ENCODE measurements around the gene UBR4. TPM values are rescaled to one million over a fixed set of nuclear protein-coding genes. Genes with fewer than 3 reads are reported as not detected.

UBR4 gene
- total RNA-seq, 1 donor from 2014 or later: 222 TPM

GRCh38 chr1:19080721-19081120, 129.3 kb downstream of the UBR4 start:
- Histone ChIP-seq H3K9me3 (no peaks in the 10 kb centered on the region), H3K27me3 (no peaks in the 10 kb centered on the region), H3K4me1 (no peaks in the 10 kb centered on the region), H3K27ac (no peak overlapping the region), H3K4me3 (no peak overlapping the region), H3K36me3 (peaks cover 98 to 100% of the 10 kb centered on the region in 2 donors)
- TF ChIP-seq, protein P1, sequence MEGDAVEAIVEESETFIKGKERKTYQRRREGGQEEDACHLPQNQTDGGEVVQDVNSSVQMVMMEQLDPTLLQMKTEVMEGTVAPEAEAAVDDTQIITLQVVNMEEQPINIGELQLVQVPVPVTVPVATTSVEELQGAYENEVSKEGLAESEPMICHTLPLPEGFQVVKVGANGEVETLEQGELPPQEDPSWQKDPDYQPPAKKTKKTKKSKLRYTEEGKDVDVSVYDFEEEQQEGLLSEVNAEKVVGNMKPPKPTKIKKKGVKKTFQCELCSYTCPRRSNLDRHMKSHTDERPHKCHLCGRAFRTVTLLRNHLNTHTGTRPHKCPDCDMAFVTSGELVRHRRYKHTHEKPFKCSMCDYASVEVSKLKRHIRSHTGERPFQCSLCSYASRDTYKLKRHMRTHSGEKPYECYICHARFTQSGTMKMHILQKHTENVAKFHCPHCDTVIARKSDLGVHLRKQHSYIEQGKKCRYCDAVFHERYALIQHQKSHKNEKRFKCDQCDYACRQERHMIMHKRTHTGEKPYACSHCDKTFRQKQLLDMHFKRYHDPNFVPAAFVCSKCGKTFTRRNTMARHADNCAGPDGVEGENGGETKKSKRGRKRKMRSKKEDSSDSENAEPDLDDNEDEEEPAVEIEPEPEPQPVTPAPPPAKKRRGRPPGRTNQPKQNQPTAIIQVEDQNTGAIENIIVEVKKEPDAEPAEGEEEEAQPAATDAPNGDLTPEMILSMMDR (IDR thresholded peaks at IDR 0.05): no peak
- no peak for DNase-seq (ENCODE audit: low spot score in 2 of 2)
- intact Hi-C loops (cut with DNase I): no loop called here

- H3K9me3 ChIP-seq: no peaks in the 10 kb centered on the region
- H3K27ac ChIP-seq: no peak overlapping the region
- no peak for DNase-seq (ENCODE audit: low spot score in 2 of 2)
- TF ChIP-seq, protein P1 (IDR thresholded peaks at IDR 0.05): no peak
- H3K4me1 ChIP-seq: peaks cover 4 to 5% of the 10 kb centered on the region in 2 donors
- no peaks in the 10 kb centered on the region for H3K27me3 ChIP-seq
- H3K4me3 ChIP-seq: no peak overlapping the region
- peaks cover 98 to 100% of the 10 kb centered on the region in 2 donors for H3K36me3 ChIP-seq
- intact Hi-C loops (cut with DNase I): loop anchor here (5.0 kb wide), 2 partner anchors 158 to 173 kb away; no protein-coding TSS in a partner anchor
Observed at GRCh38 chr1:19079541-19080472, 130.3 kb downstream of the UBR4 start.

DNA sequence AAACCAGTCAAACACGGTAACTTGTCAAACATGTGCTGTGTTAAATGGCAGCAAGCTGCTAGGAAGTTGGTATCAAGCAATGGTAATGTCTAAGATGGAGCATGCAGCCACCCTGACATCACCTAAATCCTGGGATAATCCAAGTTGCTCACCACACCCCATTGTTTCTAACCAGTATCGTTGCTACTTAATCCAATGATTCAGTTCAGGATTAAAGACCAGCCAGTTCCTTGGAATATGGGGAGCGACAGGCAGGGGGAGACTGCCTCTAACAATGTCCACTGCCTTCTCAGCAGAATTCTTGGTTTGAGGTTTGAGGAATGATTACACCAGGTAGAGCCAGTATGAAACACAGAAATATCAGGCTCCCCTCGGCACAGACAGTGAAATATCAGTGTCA, 131.5 kb downstream of the UBR4 start:
- intact Hi-C loops (cut with DNase I): loop anchor here (5.0 kb wide), 2 partner anchors 156 to 171 kb away; no protein-coding TSS in a partner anchor
- Histone ChIP-seq H3K27ac (no peak overlapping the region), H3K36me3 (peaks cover 97 to 100% of the 10 kb centered on the region in 2 donors), H3K4me3 (no peak overlapping the region), H3K9me3 (no peaks in the 10 kb centered on the region), H3K4me1 (peaks cover 4 to 9% of the 10 kb centered on the region in 2 donors), H3K27me3 (no peaks in the 10 kb centered on the region)
- TF ChIP-seq, protein P1 (IDR thresholded peaks at IDR 0.05): no peak
- DNase-seq (ENCODE audit: low spot score in 2 of 2): no peak

DNA sequence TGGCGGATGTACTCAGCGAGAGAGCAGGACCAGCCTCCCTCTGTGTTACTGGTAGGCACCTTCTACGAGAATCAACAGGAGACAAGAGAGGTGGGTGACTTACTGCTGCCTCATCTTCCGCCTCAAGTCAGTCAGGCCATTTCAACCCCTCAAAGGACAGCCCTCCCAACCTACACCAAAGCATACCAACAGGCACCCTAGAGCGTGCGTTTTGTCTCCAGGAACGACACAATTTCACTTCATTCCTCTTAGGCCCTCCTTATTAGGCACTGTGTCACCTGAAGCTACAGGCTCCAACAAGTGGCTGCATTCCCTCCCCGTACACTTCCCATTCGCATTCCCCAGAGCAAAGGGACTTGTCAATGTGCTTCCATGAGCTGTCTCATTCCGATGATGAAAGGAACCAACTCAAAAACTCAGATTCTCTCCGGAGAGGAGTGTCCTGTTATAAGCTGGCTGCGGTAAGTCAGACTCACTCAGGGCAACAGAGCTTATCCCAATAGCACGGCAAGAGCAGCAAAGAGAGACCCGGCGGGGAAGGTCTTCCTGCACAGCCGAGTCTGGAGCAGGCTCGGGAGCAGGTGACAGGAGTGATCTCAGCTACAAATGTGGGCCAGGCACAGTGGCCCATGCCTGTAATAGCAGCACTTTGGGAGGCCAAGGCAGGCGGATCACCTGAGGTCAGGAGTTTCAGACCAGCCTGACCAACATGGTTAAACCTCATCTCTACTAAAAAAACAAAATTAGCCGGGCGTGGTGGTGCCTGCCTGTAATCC, 133.0 kb downstream of the UBR4 start:
- Histone ChIP-seq H3K36me3 (peaks cover 82 to 96% of the 10 kb centered on the region in 2 donors), H3K4me3 (no peak overlapping the region), H3K27me3 (no peaks in the 10 kb centered on the region), H3K9me3 (no peaks in the 10 kb centered on the region), H3K27ac (no peak overlapping the region), H3K4me1 (peaks cover 4 to 11% of the 10 kb centered on the region in 2 donors)
- TF ChIP-seq, protein P1 (IDR thresholded peaks at IDR 0.05): no peak
- intact Hi-C loops (cut with DNase I): loop anchor here (5.0 kb wide), 2 partner anchors 155 to 170 kb away; no protein-coding TSS in a partner anchor
- no peak for DNase-seq (ENCODE audit: low spot score in 2 of 2)

DNA sequence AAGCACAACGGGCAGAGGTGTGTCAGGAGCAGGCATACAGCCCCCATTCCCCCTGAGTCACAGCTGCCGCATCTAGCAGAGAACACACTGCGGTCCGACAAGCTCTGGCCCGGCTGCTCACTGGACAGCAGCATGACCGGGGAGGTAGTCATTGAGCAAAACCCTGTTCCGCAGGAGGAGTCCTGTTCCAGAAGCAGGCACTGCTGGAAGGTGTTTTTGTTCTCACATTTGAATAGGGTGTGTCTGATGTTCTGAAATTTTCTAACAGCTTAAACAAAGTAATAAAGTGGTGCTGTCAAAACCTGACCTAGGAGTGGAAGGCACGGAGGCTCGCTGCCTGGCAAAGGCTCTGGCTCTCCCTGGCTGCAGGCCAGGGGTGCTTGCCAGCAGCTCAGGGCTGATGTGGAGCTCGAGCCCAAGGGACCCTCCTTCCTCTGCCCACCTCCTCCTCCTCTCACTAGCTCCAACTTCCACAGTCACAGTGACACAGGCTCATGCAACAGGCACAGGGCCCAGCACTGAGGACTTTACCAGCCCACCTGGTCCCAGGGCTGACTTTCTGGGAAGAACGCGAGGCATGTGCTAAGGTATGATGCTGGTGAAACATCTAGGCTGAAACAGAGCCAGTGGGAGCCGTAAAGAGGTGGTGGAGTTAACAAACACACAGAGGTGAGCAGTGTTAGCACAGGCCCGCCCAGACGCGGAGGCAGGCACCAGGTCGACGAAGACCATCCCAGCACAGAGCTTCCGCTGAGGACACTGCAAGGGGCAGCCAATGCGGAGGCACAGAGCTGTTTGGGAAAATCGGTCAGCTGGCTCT, 135.0 kb downstream of the UBR4 start:
- DNase-seq (ENCODE audit: low spot score in 2 of 2): no peak
- intact Hi-C loops (cut with DNase I): loop anchor here (5.0 kb wide), 2 partner anchors 153 to 168 kb away; no protein-coding TSS in a partner anchor
- H3K27me3 ChIP-seq: no peaks in the 10 kb centered on the region
- TF ChIP-seq, protein P1 (IDR thresholded peaks at IDR 0.05): no peak
- peak overlapping the region in 1 of 2 donors; percentile 28 for H3K27ac ChIP-seq
- H3K4me3 ChIP-seq: no peak overlapping the region
- H3K9me3 ChIP-seq: no peaks in the 10 kb centered on the region
- H3K4me1 ChIP-seq: peaks cover 4 to 11% of the 10 kb centered on the region in 2 donors
- peaks cover 64 to 76% of the 10 kb centered on the region in 2 donors for H3K36me3 ChIP-seq

Measured in ascending aorta (tissue), 2 donors.